Loucy (cell line): ENCODE results near the gene PLCG1.

Experiments
- H2AFZ ChIP-seq: fragments of 200-600 bp; sonication (generic); 2 replicates; pipeline ENCODE4 v1.6.0; 2016; ENCODE audit warnings: antibody characterized with exemption, mild to moderate bottlenecking, low read length, moderate library complexity
- H3F3A ChIP-seq: fragments of 200-600 bp; 2 replicates; pipeline ENCODE4 v1.6.0; 2016; ENCODE audit warnings: antibody characterized with exemption, low read depth, mild to moderate bottlenecking
- H3K27me3 ChIP-seq: fragments of 200-600 bp; sonication (generic); 2 replicates; pipeline ENCODE4 v1.6.1; 2014; ENCODE audit warnings: low read length, mild to moderate bottlenecking; ENCODE audit not compliant: insufficient read depth, poor library complexity, severe bottlenecking
- H3K36me3 ChIP-seq: fragments of 200-600 bp; sonication (generic); 2 replicates; pipeline ENCODE4 v1.6.1; 2016; ENCODE audit warnings: low read length; ENCODE audit not compliant: insufficient read depth
- H3K4me1 ChIP-seq: fragments of 200-600 bp; sonication (generic); 2 replicates; pipeline ENCODE4 v1.5.1; 2014; ENCODE audit warnings: low read length, mild to moderate bottlenecking; ENCODE audit not compliant: insufficient read depth, poor library complexity, severe bottlenecking
- H3K4me2 ChIP-seq: fragments of 200-600 bp; sonication (generic); 2 replicates; pipeline ENCODE4 v1.6.0; 2014; ENCODE audit warnings: antibody characterized with exemption, low read length, low read depth, mild to moderate bottlenecking; ENCODE audit not compliant: poor library complexity, severe bottlenecking
- H3K4me3 ChIP-seq: fragments of 200-600 bp; sonication (generic); 2 replicates; pipeline ENCODE4 v1.5.1; 2014; ENCODE audit warnings: low read length, mild to moderate bottlenecking, mixed read lengths; ENCODE audit not compliant: poor library complexity, severe bottlenecking
- H3K79me2 ChIP-seq: fragments of 200-600 bp; sonication (generic); 2 replicates; pipeline ENCODE4 v1.6.1; 2014; ENCODE audit warnings: low read length; ENCODE audit not compliant: insufficient read depth
- H3K9ac ChIP-seq: fragments of 200-600 bp; sonication (generic); 2 replicates; pipeline ENCODE4 v1.6.0; 2014; ENCODE audit warnings: mild to moderate bottlenecking, low read depth, low read length, moderate library complexity; ENCODE audit not compliant: poor library complexity, severe bottlenecking
- H3K9me2 ChIP-seq: fragments of 200-600 bp; sonication (generic); replicated peaks from 2 replicates; pipeline ENCODE4 v1.6.1; 2016; ENCODE audit warnings: low read depth, low read length, mixed read lengths
- H3K9me3 ChIP-seq: fragments of 200-600 bp; sonication (generic); 2 replicates; pipeline ENCODE4 v1.6.1; 2014; ENCODE audit warnings: mild to moderate bottlenecking, antibody characterized with exemption, low read length, low read depth; ENCODE audit not compliant: insufficient read depth
- H4K20me1 ChIP-seq: fragments of 200-600 bp; sonication (generic); 2 replicates; pipeline ENCODE4 v1.6.0; 2014; ENCODE audit warnings: antibody characterized with exemption, low read length, mild to moderate bottlenecking; ENCODE audit not compliant: insufficient read depth, poor library complexity, severe bottlenecking
- EZH2phosphoT487 ChIP-seq: fragments of 200-600 bp; IDR thresholded peaks from 2 replicates; pipeline ENCODE4 v1.6.1; 2018; ENCODE audit warnings: antibody characterized with exemption, mild to moderate bottlenecking, moderate library complexity, borderline replicate concordance
- TF ChIP-seq, protein P1 (sequence below): fragments of 200-600 bp; sonication (generic); conservative IDR thresholded peaks from 2 replicates; pipeline ENCODE4 v1.5.1; 2014; ENCODE audit warnings: mild to moderate bottlenecking, antibody characterized with exemption, low read length

Gene PLCG1

DNA sequence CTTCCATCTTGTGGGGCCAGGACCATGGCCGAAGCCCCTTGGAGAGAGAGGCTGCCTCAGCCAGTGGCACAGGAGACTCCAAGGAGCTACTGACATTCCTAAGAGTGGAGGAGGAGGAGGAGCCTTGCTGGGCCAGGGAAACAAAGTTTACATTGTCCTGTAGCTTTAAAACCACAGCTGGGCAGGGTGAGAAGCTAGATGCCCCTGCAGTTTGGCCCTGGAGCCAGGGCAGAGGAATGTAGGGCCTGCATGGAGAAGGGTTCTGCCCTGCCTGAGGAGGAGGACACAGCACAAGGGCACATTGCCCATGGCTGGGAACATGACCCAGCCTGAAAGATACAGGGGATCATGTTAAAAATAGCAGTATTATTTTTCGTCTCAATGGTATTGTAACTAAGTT is 37.4 kb downstream of the PLCG1 start:
- H4K20me1 ChIP-seq = peaks cover 5% of the 10 kb centered on the region
- H3K9me3 ChIP-seq = no peaks in the 10 kb centered on the region
- H3K79me2 ChIP-seq = no peaks in the 10 kb centered on the region
- H3F3A ChIP-seq = no peaks in the 10 kb centered on the region
- no peak overlapping the region for H3K4me2 ChIP-seq
- no peak overlapping the region for H3K4me3 ChIP-seq
- no peaks in the 10 kb centered on the region for H3K27me3 ChIP-seq
- no peaks in the 10 kb centered on the region for H3K4me1 ChIP-seq
- H3K9me2 ChIP-seq = no peaks in the 10 kb centered on the region
- no peak overlapping the region for H2AFZ ChIP-seq
- no peak overlapping the region for H3K9ac ChIP-seq
- peaks cover 73% of the 10 kb centered on the region; the same call in 1 of the 2 replicates for H3K36me3 ChIP-seq
- TF ChIP-seq, protein P1, sequence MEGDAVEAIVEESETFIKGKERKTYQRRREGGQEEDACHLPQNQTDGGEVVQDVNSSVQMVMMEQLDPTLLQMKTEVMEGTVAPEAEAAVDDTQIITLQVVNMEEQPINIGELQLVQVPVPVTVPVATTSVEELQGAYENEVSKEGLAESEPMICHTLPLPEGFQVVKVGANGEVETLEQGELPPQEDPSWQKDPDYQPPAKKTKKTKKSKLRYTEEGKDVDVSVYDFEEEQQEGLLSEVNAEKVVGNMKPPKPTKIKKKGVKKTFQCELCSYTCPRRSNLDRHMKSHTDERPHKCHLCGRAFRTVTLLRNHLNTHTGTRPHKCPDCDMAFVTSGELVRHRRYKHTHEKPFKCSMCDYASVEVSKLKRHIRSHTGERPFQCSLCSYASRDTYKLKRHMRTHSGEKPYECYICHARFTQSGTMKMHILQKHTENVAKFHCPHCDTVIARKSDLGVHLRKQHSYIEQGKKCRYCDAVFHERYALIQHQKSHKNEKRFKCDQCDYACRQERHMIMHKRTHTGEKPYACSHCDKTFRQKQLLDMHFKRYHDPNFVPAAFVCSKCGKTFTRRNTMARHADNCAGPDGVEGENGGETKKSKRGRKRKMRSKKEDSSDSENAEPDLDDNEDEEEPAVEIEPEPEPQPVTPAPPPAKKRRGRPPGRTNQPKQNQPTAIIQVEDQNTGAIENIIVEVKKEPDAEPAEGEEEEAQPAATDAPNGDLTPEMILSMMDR = no peak
- no peak for TF ChIP-seq EZH2phosphoT487

DNA sequence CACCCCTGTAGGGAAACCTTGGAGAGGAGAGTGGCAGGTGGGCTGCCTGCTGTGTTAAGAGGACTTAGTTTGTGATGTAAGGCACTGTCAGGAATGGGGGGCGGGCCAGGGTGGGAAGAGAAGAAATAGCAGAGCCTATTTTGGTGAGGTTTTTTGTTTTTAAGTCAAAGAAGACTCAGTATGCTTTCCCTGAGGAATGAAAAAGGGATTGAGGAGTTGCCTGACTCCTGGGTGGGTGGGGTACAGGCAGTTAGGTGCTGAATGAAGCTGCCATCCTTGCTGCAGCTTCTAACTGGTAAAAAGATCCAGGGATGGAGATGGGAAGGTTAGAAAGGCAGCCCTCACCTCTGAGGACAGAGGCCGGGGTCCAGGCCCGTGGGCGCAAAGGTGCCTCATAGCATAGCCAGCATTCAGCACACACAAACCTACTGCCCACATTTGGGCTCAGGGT is 37.9 kb downstream of the PLCG1 start:
- Histone ChIP-seq H3K9me3 (no peaks in the 10 kb centered on the region), H3F3A (no peaks in the 10 kb centered on the region), H3K27me3 (no peaks in the 10 kb centered on the region), H4K20me1 (peaks cover 2% of the 10 kb centered on the region), H2AFZ (no peak overlapping the region), H3K9ac (no peak overlapping the region), H3K4me2 (no peak overlapping the region), H3K36me3 (peaks cover 69% of the 10 kb centered on the region; the same call in 1 of the 2 replicates), H3K79me2 (no peaks in the 10 kb centered on the region), H3K4me3 (no peak overlapping the region), H3K4me1 (no peaks in the 10 kb centered on the region), H3K9me2 (no peaks in the 10 kb centered on the region)
- TF ChIP-seq, protein P1 = no peak
- TF ChIP-seq EZH2phosphoT487 = no peak

GRCh38 chr20:41175727-41176330 is 38.5 kb downstream of the PLCG1 start:
- H3K9me2 ChIP-seq = no peaks in the 10 kb centered on the region
- H3K79me2 ChIP-seq = no peaks in the 10 kb centered on the region
- no peak overlapping the region for H3K4me2 ChIP-seq
- no peaks in the 10 kb centered on the region for H3K9me3 ChIP-seq
- H4K20me1 ChIP-seq = peaks cover 2% of the 10 kb centered on the region
- no peaks in the 10 kb centered on the region for H3K27me3 ChIP-seq
- no peak overlapping the region for H2AFZ ChIP-seq
- no peaks in the 10 kb centered on the region for H3F3A ChIP-seq
- H3K4me3 ChIP-seq = no peak overlapping the region
- H3K9ac ChIP-seq = no peak overlapping the region
- H3K4me1 ChIP-seq = no peaks in the 10 kb centered on the region
- H3K36me3 ChIP-seq = peaks cover 63% of the 10 kb centered on the region; the same call in 1 of the 2 replicates
- TF ChIP-seq, protein P1 = no peak
- TF ChIP-seq EZH2phosphoT487 = no peak
